NCI-H2227 (cell line): ENCODE results near the gene TMEM182.

Experiments used
- DNase-seq: peaks from one replicate; lab custom pipeline; 2025; ENCODE audit not compliant: unreplicated experiment; lab: John Stamatoyannopoulos, UW

The TMEM182 gene

DNA sequence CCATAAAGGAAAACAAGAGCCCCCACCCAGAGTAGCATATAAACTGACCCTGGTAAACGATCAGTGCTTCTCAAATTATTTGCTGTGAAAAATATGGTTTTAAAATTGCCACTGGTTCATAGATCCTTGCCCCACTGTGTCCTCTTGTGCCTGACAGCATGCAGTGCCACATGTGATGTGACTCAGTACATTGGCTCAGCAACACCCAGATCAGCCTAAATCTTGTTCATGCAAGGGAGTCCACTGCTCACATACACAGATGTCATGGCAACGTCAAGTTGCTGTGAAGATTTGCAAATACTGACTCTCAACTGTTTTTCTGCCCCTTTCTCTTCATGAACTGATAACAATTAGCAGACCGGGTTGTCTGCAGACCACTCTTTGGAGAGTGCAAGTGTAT, 91.0 kb downstream of the TMEM182 start:
- no peak for DNase-seq
